Tibial artery (tissue), 4 donors: Measurements from ENCODE around the gene GPR161.

ENCODE experiments used
- DNase-seq, 2 donors: peaks; one replicate each; pipeline ENCODE4 v3.0.0-alpha.2; 2019
- H3K27ac ChIP-seq, 2 donors: fragments of 200-600 bp; sonication (generic) in 1 of 2; 1 replicate in 1 of 2; 2 replicates in 1 of 2; pipeline ENCODE4 v1.5.1; 2018 to 2019; ENCODE audit warnings: mild to moderate bottlenecking in 1 of 2
- H3K27me3 ChIP-seq, 2 donors: fragments of 200-600 bp; sonication (generic) in 1 of 2; one replicate each; pipeline versions ENCODE4 v1.5.1 to v1.6.0; 2016 to 2019
- H3K36me3 ChIP-seq, 3 donors: fragments of 200-600 bp; sonication (generic) in 2 of 3; one replicate each; pipeline ENCODE4 v1.5.1; 2016 to 2019; ENCODE audit warnings: mild to moderate bottlenecking in 2 of 3
- H3K4me1 ChIP-seq, 4 donors: fragments of 200-600 bp; sonication (generic) in 2 of 4; 1 replicate in 3 of 4; 2 replicates in 1 of 4; pipeline ENCODE4 v1.5.1; 2016 to 2019
- H3K4me3 ChIP-seq, 2 donors: fragments of 200-600 bp; sonication (generic) in 1 of 2; 1 replicate in 1 of 2; 2 replicates in 1 of 2; pipeline ENCODE4 v1.5.1; 2018 to 2019; ENCODE audit warnings: mild to moderate bottlenecking in 2 of 2
- H3K9me3 ChIP-seq, 3 donors: fragments of 200-600 bp; sonication (generic) in 1 of 3; one replicate each; pipeline ENCODE4 v1.5.1; 2016 to 2019
- intact Hi-C: fragments of 100-400 bp; cut with DNase I; formaldehyde crosslinking; loops from one replicate; pipeline ENCODE4 v1.15.0; 2023; ENCODE audit warnings: low total_unique reads
- TF ChIP-seq, protein P1 (sequence below), 2 experiments: fragments of 200-600 bp in 1 of 2; fragments of 450-650 bp in 1 of 2; IDR thresholded peaks; one replicate each; pipeline ENCODE4 v1.5.1; 2017 to 2019; ENCODE audit warnings: antibody characterized with exemption in 2 of 2, mild to moderate bottlenecking in 1 of 2, moderate library complexity in 1 of 2

GPR161 gene

DNA sequence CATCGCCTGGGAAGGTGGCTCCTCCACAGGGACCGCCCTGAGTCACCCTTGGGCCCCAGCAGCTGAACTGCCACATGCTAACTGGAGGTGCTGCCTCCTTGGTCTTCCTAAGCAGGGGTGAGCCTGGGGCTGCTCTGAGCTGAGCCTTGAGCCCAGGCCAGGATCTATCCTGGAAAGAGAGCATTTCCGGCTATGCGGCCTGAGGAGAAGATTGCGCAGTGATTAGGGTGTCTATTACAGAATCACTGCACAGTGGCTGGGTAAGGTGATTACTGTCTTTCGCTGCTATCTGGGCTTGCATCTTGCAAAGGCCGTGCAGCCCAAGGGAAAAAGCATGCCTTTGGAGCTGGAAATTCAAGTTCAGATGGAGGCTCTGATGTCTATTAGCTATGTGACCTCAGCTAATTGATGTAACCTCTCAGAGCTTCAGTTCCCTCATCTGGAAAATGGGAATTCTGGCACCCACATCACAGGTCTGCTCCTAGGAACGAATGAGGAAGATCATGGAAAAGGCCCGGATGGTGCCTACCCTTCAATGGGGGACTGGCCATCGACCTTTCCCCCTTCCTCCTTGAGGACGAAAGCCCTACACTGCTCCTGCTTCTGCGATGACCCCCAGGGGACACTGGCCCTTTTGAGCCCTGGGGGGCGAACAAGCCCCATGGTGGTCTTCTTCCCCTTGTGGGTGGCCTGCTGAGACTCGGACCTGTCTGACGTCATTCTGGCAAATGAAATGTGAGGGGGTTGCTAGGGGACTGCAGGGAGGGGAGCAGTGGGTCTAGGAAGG, 38.0 kb downstream of the GPR161 start:
- Histone ChIP-seq H3K27ac (no peak overlapping the region), H3K36me3 (peaks cover 16 to 27% (median 26%) of the 10 kb centered on the region in 3 donors), H3K4me3 (no peak overlapping the region), H3K4me1 (peaks cover 0 to 2% (median 0%) of the 10 kb centered on the region in 4 donors), H3K9me3 (no peaks in the 10 kb centered on the region), H3K27me3 (no peaks in the 10 kb centered on the region)
- intact Hi-C loops, result no loop called here
- TF ChIP-seq, protein P1, sequence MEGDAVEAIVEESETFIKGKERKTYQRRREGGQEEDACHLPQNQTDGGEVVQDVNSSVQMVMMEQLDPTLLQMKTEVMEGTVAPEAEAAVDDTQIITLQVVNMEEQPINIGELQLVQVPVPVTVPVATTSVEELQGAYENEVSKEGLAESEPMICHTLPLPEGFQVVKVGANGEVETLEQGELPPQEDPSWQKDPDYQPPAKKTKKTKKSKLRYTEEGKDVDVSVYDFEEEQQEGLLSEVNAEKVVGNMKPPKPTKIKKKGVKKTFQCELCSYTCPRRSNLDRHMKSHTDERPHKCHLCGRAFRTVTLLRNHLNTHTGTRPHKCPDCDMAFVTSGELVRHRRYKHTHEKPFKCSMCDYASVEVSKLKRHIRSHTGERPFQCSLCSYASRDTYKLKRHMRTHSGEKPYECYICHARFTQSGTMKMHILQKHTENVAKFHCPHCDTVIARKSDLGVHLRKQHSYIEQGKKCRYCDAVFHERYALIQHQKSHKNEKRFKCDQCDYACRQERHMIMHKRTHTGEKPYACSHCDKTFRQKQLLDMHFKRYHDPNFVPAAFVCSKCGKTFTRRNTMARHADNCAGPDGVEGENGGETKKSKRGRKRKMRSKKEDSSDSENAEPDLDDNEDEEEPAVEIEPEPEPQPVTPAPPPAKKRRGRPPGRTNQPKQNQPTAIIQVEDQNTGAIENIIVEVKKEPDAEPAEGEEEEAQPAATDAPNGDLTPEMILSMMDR (IDR thresholded peaks at IDR 0.05), result no peak
- DNase-seq, result no peak

DNA sequence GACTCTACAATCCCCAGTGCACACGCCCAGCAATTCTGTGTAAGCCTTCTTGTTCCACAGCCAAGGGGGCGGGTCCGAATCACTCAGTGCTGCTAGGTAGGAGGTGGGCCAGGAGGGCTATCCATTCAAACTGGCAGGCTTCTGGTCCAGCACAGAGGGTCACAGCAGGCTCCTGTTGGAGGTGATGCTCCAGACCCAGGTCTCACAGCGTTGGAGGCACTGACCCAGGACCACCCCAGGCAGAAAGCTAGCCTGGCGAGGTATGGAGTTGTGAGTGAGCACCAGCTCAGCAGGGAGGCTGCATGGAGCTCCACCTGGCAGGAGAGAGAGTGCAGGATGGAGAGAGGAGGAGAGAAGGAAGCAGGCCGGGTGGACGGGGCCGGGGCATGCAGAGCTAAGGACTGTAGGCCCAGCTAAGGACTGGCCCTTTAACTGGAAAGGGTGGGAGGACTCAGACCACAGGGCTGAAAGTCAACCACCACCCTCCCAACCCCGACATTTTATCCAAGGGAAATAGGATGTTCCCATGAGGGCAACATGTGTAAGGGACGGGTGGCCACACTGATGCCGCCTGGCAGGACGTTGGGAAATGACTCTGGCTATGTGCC, 38.7 kb downstream of the GPR161 start:
- intact Hi-C loops, result no loop called here
- Histone ChIP-seq H3K9me3 (no peaks in the 10 kb centered on the region), H3K27ac (no peak overlapping the region)

GRCh38 chr1:168096296-168097165, 40.2 kb downstream of the GPR161 start:
- H3K9me3 ChIP-seq, result no peaks in the 10 kb centered on the region
- no peak overlapping the region for H3K27ac ChIP-seq
- intact Hi-C loops, result no loop called here
- no peak overlapping the region for H3K4me3 ChIP-seq
- DNase-seq, result no peak
- peaks cover 10 to 26% (median 18%) of the 10 kb centered on the region in 3 donors for H3K36me3 ChIP-seq
- H3K4me1 ChIP-seq, result peaks cover 0 to 16% (median 4%) of the 10 kb centered on the region in 4 donors
- TF ChIP-seq, protein P1 (IDR thresholded peaks at IDR 0.05), result no peak
- no peaks in the 10 kb centered on the region for H3K27me3 ChIP-seq

More for the DNA sequence above, 38.7 kb downstream of the GPR161 start:
- H3K4me3 ChIP-seq, result no peak overlapping the region
- TF ChIP-seq, protein P1 (IDR thresholded peaks at IDR 0.05), result no peak
- no peak for DNase-seq
- no peaks in the 10 kb centered on the region for H3K27me3 ChIP-seq
- peaks cover 0 to 9% (median 3%) of the 10 kb centered on the region in 4 donors for H3K4me1 ChIP-seq
- peaks cover 16 to 26% (median 21%) of the 10 kb centered on the region in 3 donors for H3K36me3 ChIP-seq

- no peaks in the 10 kb centered on the region for H3K27me3 ChIP-seq
- intact Hi-C loops, result no loop called here
- H3K9me3 ChIP-seq, result no peaks in the 10 kb centered on the region
- no peak overlapping the region for H3K27ac ChIP-seq
- H3K36me3 ChIP-seq, result peaks cover 10 to 26% (median 18%) of the 10 kb centered on the region in 3 donors
- no peak for DNase-seq
- H3K4me3 ChIP-seq, result no peak overlapping the region
- peaks cover 0 to 16% (median 4%) of the 10 kb centered on the region in 4 donors for H3K4me1 ChIP-seq
- TF ChIP-seq, protein P1 (IDR thresholded peaks at IDR 0.05), result no peak
Observed at GRCh38 chr1:168095476-168095875, 41.3 kb downstream of the GPR161 start.

- no peak for DNase-seq
- intact Hi-C loops, result no loop called here
- TF ChIP-seq, protein P1 (IDR thresholded peaks at IDR 0.05), result no peak
- Histone ChIP-seq H3K4me1 (peaks cover 0 to 16% (median 4%) of the 10 kb centered on the region in 4 donors), H3K36me3 (peaks cover 7 to 31% (median 18%) of the 10 kb centered on the region in 3 donors), H3K27me3 (no peaks in the 10 kb centered on the region), H3K9me3 (no peaks in the 10 kb centered on the region), H3K4me3 (no peak overlapping the region), H3K27ac (no peak overlapping the region)
Observed at GRCh38 chr1:168093616-168094015, 43.1 kb downstream of the GPR161 start.
